B cell (primary cell): ENCODE results near the gene TRAP1. TPM values are rescaled to one million over a fixed set of nuclear protein-coding genes. Genes with fewer than 3 reads are reported as not detected.

Source experiments
- ATAC-seq: fragments of 200-7000 bp; cut with Tn5 transposase; one replicate; pipeline ENCODE4 v1.10.0; 2021; ENCODE audit warnings: low read depth, mild to moderate bottlenecking, moderate number of reproducible peaks, moderate library complexity
- CTCF ChIA-PET: fragments of 350-600 bp; sonication (Branson Sonifier 250); formaldehyde crosslinking; loops from one replicate; lab custom pipeline; 2021; ENCODE audit warnings: antibody characterized with exemption, inconsistent platforms; lab: Charles Lee
- POLR2A ChIA-PET: fragments of 350-600 bp; sonication (Branson Sonifier 250); formaldehyde crosslinking; loops from one replicate; lab custom pipeline; 2021; ENCODE audit warnings: antibody characterized with exemption; lab: Charles Lee
- DNase-seq: peaks from one replicate; pipeline ENCODE4 v3.0.0; 2013
- H2AFZ ChIP-seq: 2 replicates; pipeline ENCODE4 v1.6.1; 2012; ENCODE audit warnings: mild to moderate bottlenecking, low read depth, low read length; ENCODE audit not compliant: insufficient read depth, poor library complexity, severe bottlenecking
- H3K27ac ChIP-seq, 2 donors: 1 replicate in 1 of 2; 2 replicates in 1 of 2; pipeline ENCODE4 v1.5.1; 2012 to 2013; ENCODE audit warnings: low read length in 2 of 2, mild to moderate bottlenecking in 2 of 2, moderate library complexity in 1 of 2
- H3K27me3 ChIP-seq, 4 experiments: fragments of 200-600 bp in 1 of 4; sonication (generic) in 1 of 4; replicated peaks in 1 of 4; 1 replicate in 2 of 4; 2 replicates in 2 of 4; pipeline versions ENCODE4 v1.6.1 to v1.7.0; 2013 to 2016; ENCODE audit warnings: low read length in 3 of 4, mild to moderate bottlenecking in 2 of 4, mixed read lengths in 1 of 4, moderate library complexity in 1 of 4; ENCODE audit not compliant: insufficient read depth in 4 of 4, control insufficient read depth in 3 of 4; ENCODE audit errors: control extremely low read depth in 1 of 4
- H3K36me3 ChIP-seq, 2 experiments: replicated peaks in 1 of 2; 1 replicate in 1 of 2; 2 replicates in 1 of 2; pipeline versions ENCODE4 v1.6.1 to v1.7.1; 2013; ENCODE audit warnings: low read length in 1 of 2; ENCODE audit not compliant: insufficient read depth in 2 of 2, control insufficient read depth in 1 of 2; ENCODE audit errors: control extremely low read depth in 1 of 2, extremely low read depth in 1 of 2
- H3K4me1 ChIP-seq, 2 donors: fragments of 200-600 bp in 1 of 2; sonication (generic) in 1 of 2; 1 replicate in 1 of 2; 2 replicates in 1 of 2; pipeline versions ENCODE4 v1.5.1 to v1.6.1; 2013 to 2017; ENCODE audit warnings: low read length in 2 of 2; ENCODE audit not compliant: control insufficient read depth in 2 of 2, insufficient read depth in 2 of 2
- H3K4me2 ChIP-seq: replicated peaks from 2 replicates; pipeline ENCODE3; 2012; ENCODE audit warnings: mild to moderate bottlenecking, low read depth, low read length; ENCODE audit not compliant: poor library complexity, severe bottlenecking
- H3K4me3 ChIP-seq, 5 experiments: fragments of 200-600 bp in 1 of 5; sonication (generic) in 1 of 5; 1 replicate in 3 of 5; 2 replicates in 2 of 5; pipeline versions ENCODE4 v1.5.1 to v1.7.0; 2011 to 2016; ENCODE audit warnings: low read length in 4 of 5, mild to moderate bottlenecking in 4 of 5, low read depth in 2 of 5, control low read depth in 1 of 5, moderate library complexity in 1 of 5; ENCODE audit not compliant: insufficient read depth in 1 of 5; ENCODE audit errors: control extremely low read depth in 1 of 5, extremely low read depth in 1 of 5
- H3K79me2 ChIP-seq: fragments of 200-600 bp; sonication (generic); one replicate; pipeline ENCODE4 v1.6.0; 2016; ENCODE audit warnings: low read length; ENCODE audit not compliant: control insufficient read depth, insufficient read depth
- H3K9ac ChIP-seq: fragments of 200-600 bp; sonication (generic); 2 replicates; pipeline ENCODE4 v1.6.1; 2017; ENCODE audit warnings: mild to moderate bottlenecking, low read length, moderate library complexity
- H3K9me3 ChIP-seq, 3 donors: one replicate each; pipeline versions ENCODE4 v1.6.1 to v1.7.1; 2013; ENCODE audit warnings: low read length in 2 of 3; ENCODE audit not compliant: control insufficient read depth in 2 of 3, insufficient read depth in 1 of 3; ENCODE audit errors: control extremely low read depth in 1 of 3
- H4K20me1 ChIP-seq: 2 replicates; pipeline ENCODE4 v1.6.0; 2012; ENCODE audit warnings: mild to moderate bottlenecking, low read length; ENCODE audit not compliant: insufficient read depth, control insufficient read depth, poor library complexity, severe bottlenecking
- H3K27ac Mint-ChIP-seq: one replicate; pipeline ENCODE4 v1.8.0; 2021; ENCODE audit warnings: mixed read lengths
- H3K27me3 Mint-ChIP-seq: one replicate; pipeline ENCODE4 v1.8.0; 2021; ENCODE audit warnings: mixed read lengths
- H3K4me1 Mint-ChIP-seq: one replicate; pipeline ENCODE4 v1.8.0; 2021; ENCODE audit warnings: mixed read lengths
- H3K4me3 Mint-ChIP-seq: one replicate; pipeline ENCODE4 v1.8.0; 2021; ENCODE audit warnings: mixed read lengths
- H3K9me3 Mint-ChIP-seq: one replicate; pipeline ENCODE4 v1.8.0; 2022; ENCODE audit warnings: mixed read lengths; ENCODE audit not compliant: insufficient read depth
- CTCF ChIP-seq: fragments of 200-600 bp; IDR thresholded peaks from one replicate; pipeline ENCODE4 v1.8.0; 2022; ENCODE audit warnings: antibody characterized with exemption, mild to moderate bottlenecking
- EZH2 ChIP-seq: IDR thresholded peaks from 2 replicates; pipeline ENCODE4 v1.6.1; 2012; ENCODE audit warnings: borderline replicate concordance, low read depth, mild to moderate bottlenecking, moderate library complexity, low read length; ENCODE audit not compliant: insufficient read depth, poor library complexity, severe bottlenecking
- WGBS: methylation state at CpG from one replicate; pipeline ENCODE4 v1.1.5; 2013; ENCODE audit warnings: missing lambda C conversion rate; ENCODE audit not compliant: insufficient coverage; 5-methylcytosine and 5-hydroxymethylcytosine counted together
- intact Hi-C: fragments of 100-400 bp; cut with micrococcal nuclease; formaldehyde crosslinking; loops from one replicate; pipeline ENCODE4 v1.10.0; 2022
- polyA plus RNA-seq: library from polyadenylated mRNA; depleted of rRNA; stranded (reverse); fragments of >200 nt; gene quantifications from 2 replicates; pipeline ENCODE4 v1.2.3, GENCODE V29; 2012
- total RNA-seq, 2 donors: library from RNA; stranded (reverse); fragments of 120-200 nt in 1 of 2; gene quantifications; 1 replicate in 1 of 2; 2 replicates in 1 of 2; pipeline versions ENCODE4 v1.2.3 to v1.2.4, GENCODE V29; 2013 to 2022

Gene TRAP1
- total and polyA plus RNA-seq, 2 donors (not counting 1 experiment from before 2014, with no cell fraction given) = 51.1 to 88.4 TPM

GRCh38 chr16:3641801-3642396, 75.4 kb downstream of the TRAP1 start:
- peak overlapping the region; percentile 6 for H3K4me2 ChIP-seq
- ATAC-seq (no peak), DNase-seq (no peak)
- H3K9ac ChIP-seq = no peak overlapping the region
- H3K27me3 Mint-ChIP-seq = no peaks in the 10 kb centered on the region
- intact Hi-C loops = no loop called here
- H3K9me3 Mint-ChIP-seq = no peaks in the 10 kb centered on the region
- peaks cover 0 to 37% of the 10 kb centered on the region in 2 experiments for H3K36me3 ChIP-seq
- peaks cover 18% of the 10 kb centered on the region for H3K4me1 Mint-ChIP-seq
- H3K4me3 ChIP-seq = no peak overlapping the region
- no peak overlapping the region for H3K4me3 Mint-ChIP-seq
- H3K27me3 ChIP-seq = no peaks in the 10 kb centered on the region
- H3K4me1 ChIP-seq = peaks cover 13 to 26% of the 10 kb centered on the region in 2 donors
- no peaks in the 10 kb centered on the region for H4K20me1 ChIP-seq
- ChIA-PET POLR2A (no interaction called here), CTCF (interaction anchor here (1.4 kb wide), 1 partner anchor 10 kb away, joined by 3 read pairs; no protein-coding TSS in a partner anchor)
- no peak overlapping the region for H3K27ac ChIP-seq
- no peak for TF ChIP-seq CTCF
- TF ChIP-seq EZH2 = no peak
- H3K79me2 ChIP-seq = peaks cover 47% of the 10 kb centered on the region
- H2AFZ ChIP-seq = no peak overlapping the region
- WGBS = 91% methylated on average over 9 of the region's 9 CpGs
- no peaks in the 10 kb centered on the region for H3K9me3 ChIP-seq
- no peak overlapping the region for H3K27ac Mint-ChIP-seq

GRCh38 chr16:3640632-3641501, 76.5 kb downstream of the TRAP1 start:
- H3K79me2 ChIP-seq = peaks cover 57% of the 10 kb centered on the region
- H3K4me3 ChIP-seq = no peak overlapping the region
- H2AFZ ChIP-seq = no peak overlapping the region
- no peaks in the 10 kb centered on the region for H4K20me1 ChIP-seq
- H3K27ac Mint-ChIP-seq = no peak overlapping the region
- peak overlapping the region; percentile 6 for H3K4me2 ChIP-seq
- H3K9me3 Mint-ChIP-seq = no peaks in the 10 kb centered on the region
- ChIA-PET CTCF (interaction anchor here (1.4 kb wide), 1 partner anchor 9 kb away, joined by 3 read pairs; no protein-coding TSS in a partner anchor), POLR2A (no interaction called here)
- H3K27ac ChIP-seq = no peak overlapping the region
- H3K9ac ChIP-seq = no peak overlapping the region
- no peaks in the 10 kb centered on the region for H3K9me3 ChIP-seq
- peaks cover 0 to 37% of the 10 kb centered on the region in 2 experiments for H3K36me3 ChIP-seq
- 97% methylated on average over 17 of the region's 17 CpGs for WGBS
- TF ChIP-seq EZH2 = no peak
- H3K27me3 ChIP-seq = no peaks in the 10 kb centered on the region
- DNase-seq = no peak
- H3K27me3 Mint-ChIP-seq = no peaks in the 10 kb centered on the region
- H3K4me1 Mint-ChIP-seq = peaks cover 23% of the 10 kb centered on the region
- intact Hi-C loops = no loop called here
- H3K4me1 ChIP-seq = peaks cover 13 to 27% of the 10 kb centered on the region in 2 donors
- no peak overlapping the region for H3K4me3 Mint-ChIP-seq
- no peak for ATAC-seq
